Prostate gland (tissue), 2 donors: ENCODE measurements around the gene ADGRD1. TPM values are rescaled to one million over a fixed set of nuclear protein-coding genes. Genes with fewer than 3 reads are reported as not detected.

Experiments
- DNase-seq: peaks from one replicate; pipeline ENCODE4 v3.0.0-alpha.2; 2019; ENCODE audit warnings: low spot score
- H3K27ac ChIP-seq, 2 donors: fragments of 200-600 bp; sonication (generic); 2 replicates each; pipeline ENCODE4 v1.5.1; 2017 to 2019
- H3K27me3 ChIP-seq: fragments of 200-600 bp; sonication (generic); replicated peaks from 2 replicates; pipeline ENCODE4 v1.5.1; 2019; ENCODE audit not compliant: insufficient read depth
- H3K36me3 ChIP-seq, 2 donors: fragments of 200-600 bp; sonication (generic); 1 replicate in 1 of 2; 2 replicates in 1 of 2; pipeline versions ENCODE4 v1.5.1 to v1.8.1; 2017 to 2019
- H3K4me1 ChIP-seq: fragments of 200-600 bp; sonication (generic); replicated peaks from 2 replicates; pipeline ENCODE4 v1.5.1; 2019
- H3K4me3 ChIP-seq, 2 donors: fragments of 200-600 bp; sonication (generic); 2 replicates each; pipeline ENCODE4 v1.5.1; 2017 to 2019
- H3K9me3 ChIP-seq: fragments of 200-600 bp; sonication (generic); 2 replicates; pipeline ENCODE4 v1.5.1; 2017
- POLR2A ChIP-seq: fragments of 450-650 bp; IDR thresholded peaks from one replicate; pipeline ENCODE4 v1.6.1; 2016; ENCODE audit warnings: antibody characterized with exemption, mild to moderate bottlenecking
- POLR2AphosphoS5 ChIP-seq: sonication (generic); formaldehyde crosslinking; IDR thresholded peaks from one replicate; pipeline ENCODE4 v1.6.1; 2017; ENCODE audit warnings: antibody characterized with exemption
- WGBS: methylation state at CpG from one replicate; pipeline ENCODE4 v1.1.5; 2018; 5-methylcytosine and 5-hydroxymethylcytosine counted together
- intact Hi-C: fragments of 100-400 bp; cut with DNase I; formaldehyde crosslinking; loops from one replicate; pipeline ENCODE4 v1.14.2; 2022
- total RNA-seq, 2 donors: library from RNA; depleted of rRNA; stranded (reverse); fragments of >200 nt; gene quantifications; one replicate each; pipeline ENCODE4 v1.1.0, GENCODE V29; 2016
- TF ChIP-seq, protein P1 (sequence below), 4 experiments: fragments of 200-600 bp in 2 of 4; fragments of 450-650 bp in 2 of 4; sonication (generic) in 2 of 4; IDR thresholded peaks; 1 replicate in 3 of 4; 2 replicates in 1 of 4; pipeline ENCODE4 v1.5.1; 2016 to 2019; ENCODE audit warnings: antibody characterized with exemption in 4 of 4, mild to moderate bottlenecking in 2 of 4, moderate library complexity in 2 of 4

ADGRD1 gene
- total RNA-seq, 2 donors from 2014 or later: 4.3 to 20.9 TPM

DNA sequence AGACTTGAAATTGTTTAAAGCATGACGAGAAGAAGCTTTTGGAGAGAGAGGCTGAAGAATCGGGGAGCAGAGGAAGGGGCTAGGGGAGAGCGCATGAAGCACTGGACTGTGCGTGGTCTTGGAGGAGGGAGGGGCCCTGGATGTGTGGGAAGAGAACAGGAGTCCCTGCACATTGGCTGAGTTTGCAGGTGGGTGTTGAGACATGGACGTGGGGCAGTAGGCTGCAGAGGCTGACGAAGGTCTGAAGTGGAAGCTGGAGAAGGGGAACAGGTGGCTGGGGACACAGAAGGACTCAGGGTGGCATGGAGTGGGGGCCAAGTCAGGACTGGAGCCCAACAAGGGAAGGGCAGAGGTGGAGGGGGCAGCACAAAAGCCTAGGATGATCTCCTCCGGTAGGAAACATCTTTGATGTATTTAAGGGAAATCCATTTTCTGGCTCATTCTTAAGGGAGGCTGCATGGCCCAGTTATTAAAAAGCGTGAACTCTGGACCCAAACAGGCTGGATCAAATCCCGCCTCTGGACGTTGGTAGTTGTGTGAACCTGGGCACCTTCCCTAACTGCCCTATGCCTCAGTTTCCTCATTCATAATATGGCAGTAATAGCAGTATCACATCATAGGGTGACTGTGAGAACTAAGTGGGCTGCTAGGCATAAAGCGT is 29.0 kb downstream of the ADGRD1 start:
- TF ChIP-seq POLR2AphosphoS5 (no peak), POLR2A (no peak)
- TF ChIP-seq, protein P1, sequence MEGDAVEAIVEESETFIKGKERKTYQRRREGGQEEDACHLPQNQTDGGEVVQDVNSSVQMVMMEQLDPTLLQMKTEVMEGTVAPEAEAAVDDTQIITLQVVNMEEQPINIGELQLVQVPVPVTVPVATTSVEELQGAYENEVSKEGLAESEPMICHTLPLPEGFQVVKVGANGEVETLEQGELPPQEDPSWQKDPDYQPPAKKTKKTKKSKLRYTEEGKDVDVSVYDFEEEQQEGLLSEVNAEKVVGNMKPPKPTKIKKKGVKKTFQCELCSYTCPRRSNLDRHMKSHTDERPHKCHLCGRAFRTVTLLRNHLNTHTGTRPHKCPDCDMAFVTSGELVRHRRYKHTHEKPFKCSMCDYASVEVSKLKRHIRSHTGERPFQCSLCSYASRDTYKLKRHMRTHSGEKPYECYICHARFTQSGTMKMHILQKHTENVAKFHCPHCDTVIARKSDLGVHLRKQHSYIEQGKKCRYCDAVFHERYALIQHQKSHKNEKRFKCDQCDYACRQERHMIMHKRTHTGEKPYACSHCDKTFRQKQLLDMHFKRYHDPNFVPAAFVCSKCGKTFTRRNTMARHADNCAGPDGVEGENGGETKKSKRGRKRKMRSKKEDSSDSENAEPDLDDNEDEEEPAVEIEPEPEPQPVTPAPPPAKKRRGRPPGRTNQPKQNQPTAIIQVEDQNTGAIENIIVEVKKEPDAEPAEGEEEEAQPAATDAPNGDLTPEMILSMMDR (IDR thresholded peaks at IDR 0.05): no peak
- WGBS: 69% methylated on average over 11 of the region's 11 CpGs
- H3K27me3 ChIP-seq: no peaks in the 10 kb centered on the region
- no peaks in the 10 kb centered on the region for H3K4me1 ChIP-seq
- no peak overlapping the region for H3K27ac ChIP-seq
- no peak for DNase-seq
- H3K4me3 ChIP-seq: no peak overlapping the region
- H3K9me3 ChIP-seq: no peaks in the 10 kb centered on the region
- no peaks in the 10 kb centered on the region for H3K36me3 ChIP-seq
- intact Hi-C loops: no loop called here

DNA sequence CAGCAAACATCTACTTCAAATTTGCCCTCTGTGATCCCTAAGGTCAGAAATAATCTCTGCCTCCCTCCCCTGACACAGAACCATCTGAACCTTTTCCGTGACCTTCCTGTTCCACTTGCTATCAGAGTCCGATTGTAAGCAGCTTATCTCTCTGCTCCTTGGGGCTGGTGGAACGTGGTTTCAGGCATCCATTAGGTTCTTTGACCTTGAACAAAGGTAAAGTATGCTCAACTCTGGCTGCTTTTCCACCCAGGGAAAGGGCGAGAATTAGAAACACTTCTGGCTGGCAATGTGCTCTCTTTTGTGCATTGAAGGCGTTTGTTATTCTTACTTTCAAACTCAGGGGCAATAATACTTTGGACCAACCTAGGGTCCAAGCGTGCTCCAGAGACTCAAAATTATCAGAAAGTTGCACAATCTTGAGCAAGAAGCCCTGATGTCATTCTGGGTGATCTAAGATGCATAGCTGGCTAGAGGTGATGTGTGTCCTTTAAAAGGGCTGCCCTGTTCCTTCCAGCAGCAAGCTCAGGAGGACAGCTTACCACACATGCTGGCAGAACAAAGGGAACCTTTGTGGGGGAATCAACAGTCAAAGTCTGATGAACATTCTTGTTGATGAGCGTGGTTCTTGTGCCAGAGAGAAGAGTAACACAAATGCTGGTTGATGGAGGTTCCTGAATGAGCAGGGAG is 29.8 kb downstream of the ADGRD1 start:
- intact Hi-C loops: no loop called here
- 71% methylated on average over 7 of the region's 7 CpGs for WGBS

DNA sequence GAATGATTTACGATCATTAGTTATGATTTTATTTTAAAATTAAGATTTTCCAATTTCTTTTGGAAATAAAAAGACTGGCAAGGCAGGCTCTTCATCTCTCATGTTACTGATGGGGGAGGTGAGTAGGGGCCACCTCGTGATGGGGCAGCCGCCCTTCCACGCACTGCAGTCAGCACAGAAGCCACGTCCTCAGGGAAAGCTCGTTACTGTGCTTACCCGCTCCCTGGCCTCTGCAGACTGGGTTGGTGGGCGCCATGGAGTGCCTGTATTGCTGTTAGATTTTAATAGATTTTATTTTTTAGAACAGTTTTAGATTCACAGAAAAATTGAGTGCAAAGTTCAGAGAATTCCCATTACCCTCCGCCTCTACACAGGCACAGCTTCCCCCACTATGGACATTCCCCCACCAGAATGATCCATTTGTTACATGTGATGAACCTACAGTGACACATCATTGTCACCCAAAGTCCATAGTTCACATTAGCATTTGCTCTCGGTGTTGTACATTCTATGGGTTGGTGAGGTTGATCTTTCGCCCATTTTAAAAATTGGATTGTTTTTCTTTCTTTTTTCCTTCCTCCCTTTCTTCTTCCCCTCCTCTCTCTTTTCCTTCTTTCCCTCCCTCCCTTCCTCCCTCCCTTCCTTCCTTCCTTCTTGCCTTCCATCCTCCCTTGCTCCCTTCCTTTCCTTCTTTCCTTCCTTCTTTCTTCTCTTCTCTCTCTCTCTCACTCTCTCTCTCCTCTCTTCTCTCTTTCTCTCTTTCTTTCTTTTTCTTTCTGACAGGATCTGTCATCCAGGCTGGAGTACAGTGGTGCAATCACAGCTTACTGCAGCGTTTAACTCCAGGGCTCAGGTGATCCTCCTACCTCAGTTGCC is 30.7 kb downstream of the ADGRD1 start:
- Histone ChIP-seq H3K9me3 (no peaks in the 10 kb centered on the region), H3K4me3 (no peak overlapping the region), H3K27me3 (no peaks in the 10 kb centered on the region), H3K36me3 (no peaks in the 10 kb centered on the region), H3K4me1 (no peaks in the 10 kb centered on the region), H3K27ac (no peak overlapping the region)
- DNase-seq: no peak
- WGBS: 86% methylated on average over 12 of the region's 12 CpGs
- intact Hi-C loops: no loop called here
- no peak for TF ChIP-seq POLR2AphosphoS5

More for the DNA sequence above, 29.8 kb downstream of the ADGRD1 start:
- TF ChIP-seq, protein P1 (IDR thresholded peaks at IDR 0.05): no peak
- TF ChIP-seq POLR2AphosphoS5 (no peak), POLR2A (no peak)
- Histone ChIP-seq H3K4me3 (no peak overlapping the region), H3K36me3 (no peaks in the 10 kb centered on the region), H3K27ac (no peak overlapping the region), H3K4me1 (no peaks in the 10 kb centered on the region), H3K27me3 (no peaks in the 10 kb centered on the region), H3K9me3 (no peaks in the 10 kb centered on the region)
- no peak for DNase-seq

DNA sequence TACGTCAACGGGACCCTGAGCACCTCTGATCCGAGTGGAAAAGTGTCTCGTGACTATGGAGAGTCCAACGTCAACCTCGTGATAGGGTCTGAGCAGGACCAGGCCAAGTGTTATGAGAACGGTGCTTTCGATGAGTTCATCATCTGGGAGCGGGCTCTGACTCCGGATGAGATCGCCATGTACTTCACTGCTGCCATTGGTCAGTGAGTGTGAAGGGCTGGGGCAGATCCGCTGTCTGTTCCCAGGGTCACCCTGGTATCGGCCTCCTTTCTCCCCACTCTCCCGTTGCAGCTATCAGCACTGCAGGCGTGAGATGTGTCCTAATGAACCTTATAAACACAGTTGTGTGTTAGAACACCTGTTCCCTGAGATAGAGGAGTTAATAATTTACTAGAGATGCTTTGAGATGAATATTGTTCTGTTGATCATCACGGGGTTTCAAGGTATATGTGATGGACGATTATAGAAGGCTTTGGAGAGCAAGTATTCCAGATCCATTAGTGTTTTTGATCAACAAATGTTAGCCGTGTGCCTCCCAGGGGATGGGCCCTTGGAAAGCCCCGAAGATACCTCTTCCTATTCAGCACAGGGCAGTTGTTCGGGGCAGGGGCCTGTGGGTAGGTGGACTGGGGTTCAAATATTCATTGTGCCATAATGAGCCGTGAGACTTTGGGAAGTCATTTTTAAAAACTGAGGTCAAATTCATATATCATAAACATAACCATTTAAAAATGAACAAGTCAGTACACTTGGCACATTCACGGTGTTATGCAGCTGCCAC is 33.6 kb downstream of the ADGRD1 start:
- Histone ChIP-seq H3K4me3 (no peak overlapping the region), H3K27me3 (no peaks in the 10 kb centered on the region), H3K4me1 (no peaks in the 10 kb centered on the region), H3K9me3 (no peaks in the 10 kb centered on the region), H3K27ac (no peak overlapping the region), H3K36me3 (no peaks in the 10 kb centered on the region)
- intact Hi-C loops: no loop called here
- TF ChIP-seq POLR2A (no peak), POLR2AphosphoS5 (no peak)
- TF ChIP-seq, protein P1 (IDR thresholded peaks at IDR 0.05): no peak
- 80% methylated on average over 22 of the region's 22 CpGs for WGBS
- DNase-seq: no peak

DNA sequence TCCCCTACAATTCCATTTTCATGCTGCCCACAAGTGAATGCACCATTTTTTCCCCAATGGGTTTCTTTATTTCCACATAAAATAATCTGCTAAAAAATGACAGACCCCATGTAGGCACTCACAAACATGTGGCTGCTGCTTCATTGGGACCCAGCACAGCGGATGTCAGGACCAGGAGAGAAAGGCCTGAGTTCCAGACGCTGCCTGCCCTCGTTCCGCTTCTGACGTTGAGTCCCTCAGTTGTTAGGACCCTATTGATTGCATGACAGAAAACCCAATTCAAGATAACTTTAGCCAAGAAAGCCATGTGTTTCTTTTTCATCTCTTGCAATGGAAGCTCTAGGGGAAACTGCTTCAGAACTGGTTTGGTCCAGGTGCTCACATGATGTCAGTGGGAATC is 34.6 kb downstream of the ADGRD1 start:
- no peak overlapping the region for H3K27ac ChIP-seq
- no peaks in the 10 kb centered on the region for H3K36me3 ChIP-seq
- intact Hi-C loops: no loop called here
- H3K4me3 ChIP-seq: no peak overlapping the region
- no peaks in the 10 kb centered on the region for H3K4me1 ChIP-seq
- DNase-seq: no peak
- H3K27me3 ChIP-seq: no peaks in the 10 kb centered on the region
- no peaks in the 10 kb centered on the region for H3K9me3 ChIP-seq
- TF ChIP-seq POLR2A: no peak
- TF ChIP-seq, protein P1 (IDR thresholded peaks at IDR 0.05): no peak
- no peak for TF ChIP-seq POLR2AphosphoS5
- WGBS: 90% methylated on average over 5 of the region's 5 CpGs
